ENCODE data around the gene PIWIL4.

DNA sequence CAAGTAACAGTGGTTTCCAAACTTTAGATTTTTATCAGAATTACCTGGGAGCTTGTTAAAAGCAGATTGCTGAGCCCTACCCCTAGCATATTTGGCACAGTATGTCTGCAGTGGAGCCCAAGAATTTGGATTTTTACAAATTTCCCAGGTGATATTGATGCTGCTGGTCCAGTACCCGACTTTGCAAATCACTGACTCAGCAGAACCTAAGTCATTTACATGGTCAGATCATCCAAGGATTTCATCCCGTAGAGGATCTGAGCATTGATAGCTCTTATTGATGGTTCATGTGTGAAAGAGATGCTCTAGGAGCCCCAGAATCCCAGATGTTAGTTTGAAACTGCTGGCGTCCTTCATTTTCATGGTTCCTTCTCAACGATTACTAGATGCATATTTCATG is 48.9 kb upstream of the PIWIL4 start:
- TF ChIP-seq, protein P1, sequence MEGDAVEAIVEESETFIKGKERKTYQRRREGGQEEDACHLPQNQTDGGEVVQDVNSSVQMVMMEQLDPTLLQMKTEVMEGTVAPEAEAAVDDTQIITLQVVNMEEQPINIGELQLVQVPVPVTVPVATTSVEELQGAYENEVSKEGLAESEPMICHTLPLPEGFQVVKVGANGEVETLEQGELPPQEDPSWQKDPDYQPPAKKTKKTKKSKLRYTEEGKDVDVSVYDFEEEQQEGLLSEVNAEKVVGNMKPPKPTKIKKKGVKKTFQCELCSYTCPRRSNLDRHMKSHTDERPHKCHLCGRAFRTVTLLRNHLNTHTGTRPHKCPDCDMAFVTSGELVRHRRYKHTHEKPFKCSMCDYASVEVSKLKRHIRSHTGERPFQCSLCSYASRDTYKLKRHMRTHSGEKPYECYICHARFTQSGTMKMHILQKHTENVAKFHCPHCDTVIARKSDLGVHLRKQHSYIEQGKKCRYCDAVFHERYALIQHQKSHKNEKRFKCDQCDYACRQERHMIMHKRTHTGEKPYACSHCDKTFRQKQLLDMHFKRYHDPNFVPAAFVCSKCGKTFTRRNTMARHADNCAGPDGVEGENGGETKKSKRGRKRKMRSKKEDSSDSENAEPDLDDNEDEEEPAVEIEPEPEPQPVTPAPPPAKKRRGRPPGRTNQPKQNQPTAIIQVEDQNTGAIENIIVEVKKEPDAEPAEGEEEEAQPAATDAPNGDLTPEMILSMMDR (IDR thresholded peaks at IDR 0.05): no peak
- no peak for TF ChIP-seq ZFX (IDR thresholded peaks at IDR 0.05; ENCODE audit: borderline replicate concordance)
